NCI-H1105 (cell line): ENCODE data around the gene AAMP.
"Not testable (repeated sequence)": the region's sequence is repeated elsewhere in the genome, so short reads cannot be mapped to it uniquely, and the experiment has no call there.

Experiments
- DNase-seq: peaks from one replicate; lab custom pipeline; 2025; lab: John Stamatoyannopoulos, UW

AAMP gene, protein sequence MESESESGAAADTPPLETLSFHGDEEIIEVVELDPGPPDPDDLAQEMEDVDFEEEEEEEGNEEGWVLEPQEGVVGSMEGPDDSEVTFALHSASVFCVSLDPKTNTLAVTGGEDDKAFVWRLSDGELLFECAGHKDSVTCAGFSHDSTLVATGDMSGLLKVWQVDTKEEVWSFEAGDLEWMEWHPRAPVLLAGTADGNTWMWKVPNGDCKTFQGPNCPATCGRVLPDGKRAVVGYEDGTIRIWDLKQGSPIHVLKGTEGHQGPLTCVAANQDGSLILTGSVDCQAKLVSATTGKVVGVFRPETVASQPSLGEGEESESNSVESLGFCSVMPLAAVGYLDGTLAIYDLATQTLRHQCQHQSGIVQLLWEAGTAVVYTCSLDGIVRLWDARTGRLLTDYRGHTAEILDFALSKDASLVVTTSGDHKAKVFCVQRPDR

GRCh38 chr2:218269900-218270720, at the start of gene AAMP, which contains the start of gene PNKD:
Gene AAMP (minus strand): TSS chr2:218270137. CDS start chr2:218270086, 51 bp downstream.
Gene PNKD (plus strand): TSS chr2:218270519. CDS start chr2:218270536, 17 bp downstream.
- DNase-seq, result peak; percentile 97

DNA sequence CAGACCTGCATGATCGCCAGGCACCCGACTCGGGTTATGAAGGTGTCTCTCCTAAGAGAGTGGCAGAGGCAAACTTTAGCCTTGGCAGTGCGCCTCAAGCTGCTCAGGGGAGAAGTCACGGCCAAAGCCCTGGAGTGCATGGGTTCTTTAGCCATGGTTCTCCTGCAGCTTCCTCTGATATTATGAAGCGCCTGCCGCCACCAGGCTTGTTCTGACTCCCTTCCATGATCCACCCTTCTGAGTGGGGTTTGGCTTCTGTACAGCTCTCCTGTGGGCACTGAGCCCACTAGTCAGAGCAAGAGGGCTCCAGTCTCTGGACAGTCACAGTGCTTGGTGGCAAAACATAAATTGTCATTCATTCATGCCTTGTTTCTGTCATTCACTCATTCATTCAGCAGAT, 48.3 kb upstream of the AAMP start:
- no peak for DNase-seq

- no peak for DNase-seq
Observed at GRCh38 chr2:218317835-218318234, 47.9 kb upstream of the AAMP start.

- no peak for DNase-seq
Observed at GRCh38 chr2:218317303-218317630, 47.3 kb upstream of the AAMP start.

- DNase-seq, result no peak
Observed at GRCh38 chr2:218315397-218315796, 45.5 kb upstream of the AAMP start.

- not testable (repeated sequence) for DNase-seq
Observed at GRCh38 chr2:218314764-218315163, 44.8 kb upstream of the AAMP start.

- no peak for DNase-seq
Observed at GRCh38 chr2:218313356-218313755, 43.4 kb upstream of the AAMP start.

GRCh38 chr2:218312267-218312756, 42.4 kb upstream of the AAMP start:
- no peak for DNase-seq

- DNase-seq, result not testable (repeated sequence)
Observed at GRCh38 chr2:218311541-218312266, 41.8 kb upstream of the AAMP start.

GRCh38 chr2:218310853-218311540, 41.1 kb upstream of the AAMP start:
- DNase-seq, result no peak

- DNase-seq, result no peak
Observed at GRCh38 chr2:218307415-218308090, 37.6 kb upstream of the AAMP start.

DNA sequence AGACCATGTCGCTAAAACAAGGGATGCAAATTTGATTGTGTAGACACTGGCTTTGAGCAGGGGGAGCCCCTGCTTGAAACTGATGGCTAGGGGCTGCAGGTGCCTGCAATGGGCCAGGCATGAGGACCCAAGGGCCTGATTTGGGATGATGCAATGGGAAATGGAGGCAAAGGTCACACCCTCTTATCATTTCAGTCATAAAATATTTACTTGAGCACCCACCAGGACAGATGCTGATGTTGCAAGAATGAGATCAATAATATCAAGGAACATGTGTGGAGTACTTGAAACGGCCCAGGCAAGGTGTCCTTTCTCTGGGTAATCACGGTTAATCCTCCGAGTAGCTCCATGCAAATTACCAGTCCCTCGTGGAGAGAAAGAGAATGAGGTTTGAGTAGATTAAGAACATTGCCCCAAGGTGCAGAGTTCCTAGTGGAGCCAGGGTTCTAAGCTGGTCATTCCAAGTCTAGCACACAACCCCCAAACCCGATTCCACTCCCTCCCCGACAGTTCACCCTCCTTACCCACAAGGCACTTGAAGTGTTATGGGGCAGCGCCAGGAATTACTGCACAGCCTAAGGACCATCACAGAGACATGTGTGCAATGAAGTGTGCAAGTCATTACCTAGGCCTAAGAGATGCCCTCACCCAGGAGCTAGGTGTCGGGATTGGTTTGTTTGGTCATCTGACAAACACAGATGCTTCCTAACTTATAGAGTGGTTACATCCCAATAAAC, 36.4 kb upstream of the AAMP start:
- no peak for DNase-seq

DNA sequence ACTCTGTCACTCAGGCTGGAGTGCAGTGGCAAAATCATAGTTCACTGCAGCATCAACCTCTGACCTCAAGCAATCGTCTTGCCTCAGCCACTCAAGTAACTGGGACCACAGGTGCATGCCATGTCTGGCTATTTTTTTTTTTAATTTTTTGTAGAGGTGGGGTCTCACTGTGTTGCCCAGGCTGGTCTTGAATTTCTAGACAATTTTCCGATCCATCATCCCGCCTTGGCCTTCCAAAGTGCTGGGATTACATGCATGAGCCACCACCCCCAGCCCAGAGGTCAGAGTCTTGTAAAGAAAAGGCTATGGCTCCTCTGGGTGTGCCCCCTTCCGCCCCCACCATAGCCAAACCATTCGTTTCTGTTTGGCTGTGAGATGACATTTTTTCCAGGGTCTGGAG, 35.4 kb upstream of the AAMP start:
- DNase-seq, result no peak

- peak; percentile 80 for DNase-seq
Observed at GRCh38 chr2:218301176-218301819, 31.4 kb upstream of the AAMP start.

- DNase-seq, result no peak
Observed at GRCh38 chr2:218300141-218300540, 30.2 kb upstream of the AAMP start.

GRCh38 chr2:218298314-218298875, 28.5 kb upstream of the AAMP start:
- no peak for DNase-seq

- DNase-seq, result no peak
Observed at GRCh38 chr2:218296847-218297246, 26.9 kb upstream of the AAMP start.

DNA sequence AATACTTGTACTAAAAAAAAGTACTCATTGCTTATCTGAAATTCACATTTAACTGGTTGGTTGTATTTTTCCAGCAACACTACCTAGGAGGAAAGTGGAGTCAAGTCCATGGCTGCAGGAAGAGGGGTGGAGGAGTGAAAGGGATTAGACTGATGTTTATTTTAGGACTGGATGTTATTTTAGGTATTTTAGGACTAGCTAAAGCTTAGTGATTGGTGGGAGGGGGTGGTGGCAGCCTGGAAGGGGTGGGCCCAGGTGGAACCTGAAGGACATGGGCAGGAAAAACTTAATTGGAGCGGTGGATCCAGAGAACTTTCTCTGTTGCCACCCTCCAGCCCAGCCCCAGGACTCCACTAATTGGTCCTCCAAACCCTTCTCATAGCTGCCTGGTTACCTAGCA, 26.3 kb upstream of the AAMP start:
- no peak for DNase-seq

DNA sequence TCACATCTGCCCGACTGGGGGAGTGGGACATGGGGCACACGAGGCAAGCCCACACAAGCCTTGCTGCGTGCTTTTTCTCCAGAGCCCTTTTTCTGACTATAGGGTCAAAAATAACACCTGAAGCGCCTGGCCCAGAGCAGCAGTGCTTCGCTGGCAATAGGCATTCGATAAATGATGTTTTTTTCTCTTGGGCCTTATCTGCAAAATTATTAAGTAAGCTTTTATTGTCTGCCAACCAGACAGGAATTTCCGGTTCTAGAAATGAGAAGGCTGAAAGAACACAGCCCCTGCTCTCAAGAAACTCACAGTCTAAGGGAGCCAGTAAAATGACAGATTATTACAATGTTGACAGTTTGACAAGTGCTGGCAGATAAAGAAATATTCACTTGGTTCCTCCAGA, 25.1 kb upstream of the AAMP start:
- DNase-seq, result no peak
